HepG2 (cell line): Measurements from ENCODE around the gene TBC1D24. TPM values are rescaled to one million over a fixed set of nuclear protein-coding genes. Genes with fewer than 3 reads are reported as not detected.

ENCODE experiments used
- ARHGAP35 ChIP-seq: sonication (generic); formaldehyde crosslinking; IDR thresholded peaks from 2 replicates; pipeline ENCODE4 v1.9.0; 2022; ENCODE audit warnings: mild to moderate bottlenecking, inconsistent platforms, moderate library complexity, missing genetic modification reagents, borderline replicate concordance
- ELF3 ChIP-seq: IDR thresholded peaks from 2 replicates; pipeline ENCODE4 v1.6.1; 2016; ENCODE audit warnings: missing genetic modification reagents, missing compliant biosample characterization
- ETV5 ChIP-seq: IDR thresholded peaks from 2 replicates; pipeline ENCODE4 v1.6.1; 2018; ENCODE audit warnings: missing biosample characterization, missing genetic modification reagents, inconsistent platforms, borderline replicate concordance
- HNF4A ChIP-seq: sonication (generic); formaldehyde crosslinking; IDR thresholded peaks from 2 replicates; pipeline ENCODE4 v1.4.0; 2020; ENCODE audit warnings: missing genetic modification reagents
- KLF9 ChIP-seq: IDR thresholded peaks from 2 replicates; pipeline ENCODE4 v1.6.1; 2016; ENCODE audit warnings: low read depth
- MAFG ChIP-seq: sonication (generic); formaldehyde crosslinking; IDR thresholded peaks from 2 replicates; pipeline ENCODE4 v1.5.1; 2020; ENCODE audit warnings: mild to moderate bottlenecking, missing genetic modification reagents
- NRL ChIP-seq: sonication (generic); formaldehyde crosslinking; IDR thresholded peaks from 2 replicates; pipeline ENCODE4 v1.5.0; 2020; ENCODE audit warnings: missing genetic modification reagents, mild to moderate bottlenecking, moderate library complexity, borderline replicate concordance
- PHF20 ChIP-seq: sonication (generic); formaldehyde crosslinking; IDR thresholded peaks from 2 replicates; pipeline ENCODE4 v1.5.0; 2020; ENCODE audit warnings: mild to moderate bottlenecking, missing genetic modification reagents
- U2AF1 ChIP-seq: fragments of 200-400 bp; formaldehyde crosslinking; optimal IDR thresholded peaks from 2 replicates; pipeline ENCODE3; 2017; ENCODE audit warnings: mild to moderate bottlenecking, low read depth, low read length
- YEATS2 ChIP-seq: sonication (generic); formaldehyde crosslinking; IDR thresholded peaks from 2 replicates; pipeline ENCODE4 v1.4.0; 2020; ENCODE audit warnings: missing genetic modification reagents, borderline replicate concordance
- ZC3H4 ChIP-seq: sonication (generic); formaldehyde crosslinking; IDR thresholded peaks from 2 replicates; pipeline ENCODE4 v1.4.0; 2020; ENCODE audit warnings: missing genetic modification reagents, borderline replicate concordance
- ZNF136 ChIP-seq: sonication (generic); formaldehyde crosslinking; IDR thresholded peaks from 2 replicates; pipeline ENCODE4 v1.8.1; 2022; ENCODE audit warnings: low read depth, mild to moderate bottlenecking, moderate library complexity, missing genetic modification reagents
- ZNF570 ChIP-seq: sonication (generic); formaldehyde crosslinking; IDR thresholded peaks from 2 replicates; pipeline ENCODE4 v1.4.0; 2020; ENCODE audit warnings: mild to moderate bottlenecking, missing genetic modification reagents, borderline replicate concordance
- ZNF792 ChIP-seq: IDR thresholded peaks from 2 replicates; pipeline ENCODE4 v1.6.1; 2016
- polyA plus RNA-seq, 8 experiments: library from polyadenylated mRNA; depleted of rRNA in 3 of 8; stranded (reverse) in 7 of 8; unstranded in 1 of 8; fragments of >200 nt; fragmentation: Illumina TruSeq in 4 of 8; extraction: Trizol in 4 of 8; gene quantifications; 2 replicates each; pipeline versions ENCODE4 v1.2.1 to v1.2.3, GENCODE V29; 2011 to 2016; ENCODE audit warnings: low read depth in 4 of 8, missing spikeins in 1 of 8, mixed read lengths in 1 of 8; ENCODE audit not compliant: insufficient read depth in 1 of 8
- total RNA-seq, 5 experiments: library from RNA; depleted of rRNA; stranded (reverse); fragments of >200 nt; fragmentation: Illumina TruSeq; extraction: Trizol; gene quantifications; 2 replicates each; pipeline ENCODE4 v1.2.3, GENCODE V29; 2016; ENCODE audit warnings: low read depth in 1 of 5
- TF ChIP-seq, protein P1 (sequence below): sonication (generic); formaldehyde crosslinking; IDR thresholded peaks from 2 replicates; pipeline ENCODE4 v1.4.0; 2020; ENCODE audit warnings: missing genetic modification reagents
- TF ChIP-seq, protein P2 (sequence below): conservative IDR thresholded peaks from 2 replicates; pipeline ENCODE4 v1.6.1; 2018; ENCODE audit warnings: missing genetic modification reagents
- TF ChIP-seq, protein P3 (sequence below): sonication (generic); formaldehyde crosslinking; IDR thresholded peaks from 2 replicates; pipeline ENCODE4 v1.8.1; 2022; ENCODE audit warnings: mild to moderate bottlenecking, missing genetic modification reagents
- TF ChIP-seq, protein P4 (sequence below): IDR thresholded peaks from 2 replicates; pipeline ENCODE4 v1.6.1; 2016; ENCODE audit warnings: missing genetic modification reagents, missing compliant biosample characterization
- TF ChIP-seq, protein P5 (sequence below): IDR thresholded peaks from 2 replicates; pipeline ENCODE4 v1.6.1; 2016; ENCODE audit warnings: mild to moderate bottlenecking, missing biosample characterization, missing genetic modification reagents
- TF ChIP-seq, protein P6 (sequence below): IDR thresholded peaks from 2 replicates; pipeline ENCODE4 v1.6.1; 2016; ENCODE audit warnings: mild to moderate bottlenecking
- TF ChIP-seq, protein P7 (sequence below): sonication (generic); formaldehyde crosslinking; IDR thresholded peaks from 2 replicates; pipeline ENCODE4 v1.4.0; 2020; ENCODE audit warnings: missing genetic modification reagents, borderline replicate concordance

The TBC1D24 gene
- total and polyA plus RNA-seq, 2 of the 13 experiments (the other 11 are each of a cell fraction or from before 2014, with no cell fraction given), result 7.7 to 13.7 TPM

DNA sequence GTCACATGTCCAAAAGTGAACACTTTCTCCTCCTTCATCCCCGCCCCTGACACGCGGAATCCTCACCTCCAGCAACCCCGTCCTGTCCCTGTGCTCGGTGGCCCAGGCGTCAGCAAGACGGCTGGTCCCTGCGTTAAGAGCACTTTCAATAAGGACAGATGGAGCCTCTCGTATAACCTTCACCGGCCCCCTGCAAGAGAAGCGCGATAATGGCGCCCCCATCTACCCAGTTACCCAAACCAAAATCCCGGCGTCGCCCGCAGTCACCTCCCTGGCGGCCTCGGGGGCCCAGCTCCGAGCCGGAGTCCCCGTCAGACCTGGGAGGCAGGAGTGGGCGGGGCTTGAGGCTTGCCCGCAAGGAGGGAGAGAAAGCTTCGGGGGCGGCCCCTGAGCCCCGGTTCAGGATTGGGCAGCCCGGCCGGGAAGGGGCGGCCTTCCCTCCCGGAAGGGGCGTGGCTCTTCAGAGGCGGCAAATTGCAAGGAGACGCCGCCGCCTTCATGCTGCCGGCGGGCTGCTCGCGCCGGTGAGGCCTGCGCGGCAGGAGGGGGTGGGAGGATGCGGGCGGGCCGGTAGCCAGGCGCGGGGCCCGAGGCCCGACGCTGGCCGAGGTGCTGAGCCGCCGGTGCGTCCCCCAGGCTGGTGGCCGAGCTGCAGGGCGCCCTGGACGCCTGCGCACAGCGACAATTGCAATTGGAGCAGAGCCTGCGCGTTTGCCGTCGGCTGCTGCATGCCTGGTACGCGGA, 15.1 kb upstream of the TBC1D24 start, which contains the start of gene TEDC2 (continued):
- 0 out of 2 replicates have a peak, but pooled peaks have one; percentile 12 for TF ChIP-seq ARHGAP35 (CRISPR knock-in tag)
- no peak for TF ChIP-seq ZC3H4
- TF ChIP-seq NRL (CRISPR knock-in tag), result no peak
- TF ChIP-seq, protein P1, sequence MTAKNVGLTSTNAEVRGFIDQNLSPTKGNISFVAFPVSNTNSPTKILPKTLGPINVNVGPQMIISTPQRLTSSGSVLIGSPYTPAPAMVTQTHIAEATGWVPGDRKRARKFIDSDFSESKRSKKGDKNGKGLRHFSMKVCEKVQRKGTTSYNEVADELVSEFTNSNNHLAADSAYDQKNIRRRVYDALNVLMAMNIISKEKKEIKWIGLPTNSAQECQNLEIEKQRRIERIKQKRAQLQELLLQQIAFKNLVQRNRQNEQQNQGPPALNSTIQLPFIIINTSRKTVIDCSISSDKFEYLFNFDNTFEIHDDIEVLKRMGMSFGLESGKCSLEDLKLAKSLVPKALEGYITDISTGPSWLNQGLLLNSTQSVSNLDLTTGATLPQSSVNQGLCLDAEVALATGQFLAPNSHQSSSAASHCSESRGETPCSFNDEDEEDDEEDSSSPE (CRISPR knock-in tag), result peak; percentile 97
- TF ChIP-seq, protein P2, sequence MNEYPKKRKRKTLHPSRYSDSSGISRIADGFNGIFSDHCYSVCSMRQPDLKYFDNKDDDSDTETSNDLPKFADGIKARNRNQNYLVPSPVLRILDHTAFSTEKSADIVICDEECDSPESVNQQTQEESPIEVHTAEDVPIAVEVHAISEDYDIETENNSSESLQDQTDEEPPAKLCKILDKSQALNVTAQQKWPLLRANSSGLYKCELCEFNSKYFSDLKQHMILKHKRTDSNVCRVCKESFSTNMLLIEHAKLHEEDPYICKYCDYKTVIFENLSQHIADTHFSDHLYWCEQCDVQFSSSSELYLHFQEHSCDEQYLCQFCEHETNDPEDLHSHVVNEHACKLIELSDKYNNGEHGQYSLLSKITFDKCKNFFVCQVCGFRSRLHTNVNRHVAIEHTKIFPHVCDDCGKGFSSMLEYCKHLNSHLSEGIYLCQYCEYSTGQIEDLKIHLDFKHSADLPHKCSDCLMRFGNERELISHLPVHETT, result peak; percentile 66; the same call in 1 of the 2 replicates
- peak; percentile 38 for TF ChIP-seq U2AF1
- TF ChIP-seq MAFG (CRISPR knock-in tag), result no peak
- TF ChIP-seq YEATS2 (CRISPR knock-in tag), result peak; percentile 69; the same call in 1 of the 2 replicates
- 0 out of 2 replicates have a peak, but pooled peaks have one; percentile 35 for TF ChIP-seq ZNF570 (CRISPR knock-in tag)
- TF ChIP-seq, protein P3, sequence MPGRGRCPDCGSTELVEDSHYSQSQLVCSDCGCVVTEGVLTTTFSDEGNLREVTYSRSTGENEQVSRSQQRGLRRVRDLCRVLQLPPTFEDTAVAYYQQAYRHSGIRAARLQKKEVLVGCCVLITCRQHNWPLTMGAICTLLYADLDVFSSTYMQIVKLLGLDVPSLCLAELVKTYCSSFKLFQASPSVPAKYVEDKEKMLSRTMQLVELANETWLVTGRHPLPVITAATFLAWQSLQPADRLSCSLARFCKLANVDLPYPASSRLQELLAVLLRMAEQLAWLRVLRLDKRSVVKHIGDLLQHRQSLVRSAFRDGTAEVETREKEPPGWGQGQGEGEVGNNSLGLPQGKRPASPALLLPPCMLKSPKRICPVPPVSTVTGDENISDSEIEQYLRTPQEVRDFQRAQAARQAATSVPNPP (CRISPR knock-in tag), result peak; percentile 66; the same call in 1 of the 2 replicates
- TF ChIP-seq, protein P4, sequence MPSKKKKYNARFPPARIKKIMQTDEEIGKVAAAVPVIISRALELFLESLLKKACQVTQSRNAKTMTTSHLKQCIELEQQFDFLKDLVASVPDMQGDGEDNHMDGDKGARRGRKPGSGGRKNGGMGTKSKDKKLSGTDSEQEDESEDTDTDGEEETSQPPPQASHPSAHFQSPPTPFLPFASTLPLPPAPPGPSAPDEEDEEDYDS (CRISPR knock-in tag), result peak; percentile 36; the same call in 1 of the 2 replicates
- TF ChIP-seq ZNF792 (CRISPR knock-in tag), result peak; percentile 38; the same call in 1 of the 2 replicates
- 0 out of 2 replicates have a peak, but pooled peaks have one; percentile 31 for TF ChIP-seq KLF9 (CRISPR knock-in tag)
- TF ChIP-seq, protein P5, sequence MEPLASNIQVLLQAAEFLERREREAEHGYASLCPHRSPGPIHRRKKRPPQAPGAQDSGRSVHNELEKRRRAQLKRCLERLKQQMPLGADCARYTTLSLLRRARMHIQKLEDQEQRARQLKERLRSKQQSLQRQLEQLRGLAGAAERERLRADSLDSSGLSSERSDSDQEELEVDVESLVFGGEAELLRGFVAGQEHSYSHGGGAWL, result peak; percentile 77; the same call in 1 of the 2 replicates
- peak; percentile 43; the same call in 1 of the 2 replicates for TF ChIP-seq HNF4A (CRISPR knock-in tag)
- TF ChIP-seq, protein P6, sequence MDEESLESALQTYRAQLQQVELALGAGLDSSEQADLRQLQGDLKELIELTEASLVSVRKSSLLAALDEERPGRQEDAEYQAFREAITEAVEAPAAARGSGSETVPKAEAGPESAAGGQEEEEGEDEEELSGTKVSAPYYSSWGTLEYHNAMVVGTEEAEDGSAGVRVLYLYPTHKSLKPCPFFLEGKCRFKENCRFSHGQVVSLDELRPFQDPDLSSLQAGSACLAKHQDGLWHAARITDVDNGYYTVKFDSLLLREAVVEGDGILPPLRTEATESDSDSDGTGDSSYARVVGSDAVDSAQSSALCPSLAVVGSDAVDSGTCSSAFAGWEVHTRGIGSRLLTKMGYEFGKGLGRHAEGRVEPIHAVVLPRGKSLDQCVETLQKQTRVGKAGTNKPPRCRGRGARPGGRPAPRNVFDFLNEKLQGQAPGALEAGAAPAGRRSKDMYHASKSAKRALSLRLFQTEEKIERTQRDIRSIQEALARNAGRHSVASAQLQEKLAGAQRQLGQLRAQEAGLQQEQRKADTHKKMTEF, result peak; percentile 28; the same call in 1 of the 2 replicates
- peak; percentile 21; the same call in 1 of the 2 replicates for TF ChIP-seq ELF3 (CRISPR knock-in tag)
- peak; percentile 51; the same call in 1 of the 2 replicates for TF ChIP-seq ETV5 (CRISPR knock-in tag)
- peak; percentile 68 for TF ChIP-seq PHF20 (CRISPR knock-in tag)
- TF ChIP-seq, protein P7, sequence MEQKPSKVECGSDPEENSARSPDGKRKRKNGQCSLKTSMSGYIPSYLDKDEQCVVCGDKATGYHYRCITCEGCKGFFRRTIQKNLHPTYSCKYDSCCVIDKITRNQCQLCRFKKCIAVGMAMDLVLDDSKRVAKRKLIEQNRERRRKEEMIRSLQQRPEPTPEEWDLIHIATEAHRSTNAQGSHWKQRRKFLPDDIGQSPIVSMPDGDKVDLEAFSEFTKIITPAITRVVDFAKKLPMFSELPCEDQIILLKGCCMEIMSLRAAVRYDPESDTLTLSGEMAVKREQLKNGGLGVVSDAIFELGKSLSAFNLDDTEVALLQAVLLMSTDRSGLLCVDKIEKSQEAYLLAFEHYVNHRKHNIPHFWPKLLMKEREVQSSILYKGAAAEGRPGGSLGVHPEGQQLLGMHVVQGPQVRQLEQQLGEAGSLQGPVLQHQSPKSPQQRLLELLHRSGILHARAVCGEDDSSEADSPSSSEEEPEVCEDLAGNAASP (CRISPR knock-in tag), result no peak
- no peak for TF ChIP-seq ZNF136
